ENCODE results near the gene WDR89.
"Not testable (repeated sequence)": the region's sequence is repeated elsewhere in the genome, so short reads cannot be mapped to it uniquely, and the experiment has no call there.

The WDR89 gene

GRCh38 chr14:63594455-63595372 lies 47.0 kb downstream of the WDR89 start:
- ATAC-seq: no peak

DNA sequence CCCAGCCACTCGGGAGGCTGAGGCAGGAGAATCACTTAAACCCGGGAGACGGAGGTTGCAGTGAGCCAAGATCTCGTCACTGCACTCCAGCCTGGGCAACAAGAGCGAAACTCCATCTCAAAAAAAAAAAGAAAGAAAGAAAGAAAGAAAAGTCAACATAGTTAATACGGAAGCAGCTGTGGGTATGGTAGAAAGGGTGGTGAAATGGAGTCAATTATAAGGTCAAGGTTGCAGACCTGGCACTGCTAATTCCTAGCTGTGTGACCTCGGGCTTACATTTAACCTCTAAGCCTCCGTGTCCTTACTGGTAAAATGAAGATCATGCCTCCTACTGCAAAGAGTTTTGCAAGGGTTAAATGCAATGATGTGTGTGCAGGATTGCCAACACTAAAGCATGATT lies 58.6 kb downstream of the WDR89 start:
- ATAC-seq: not testable (repeated sequence)

DNA sequence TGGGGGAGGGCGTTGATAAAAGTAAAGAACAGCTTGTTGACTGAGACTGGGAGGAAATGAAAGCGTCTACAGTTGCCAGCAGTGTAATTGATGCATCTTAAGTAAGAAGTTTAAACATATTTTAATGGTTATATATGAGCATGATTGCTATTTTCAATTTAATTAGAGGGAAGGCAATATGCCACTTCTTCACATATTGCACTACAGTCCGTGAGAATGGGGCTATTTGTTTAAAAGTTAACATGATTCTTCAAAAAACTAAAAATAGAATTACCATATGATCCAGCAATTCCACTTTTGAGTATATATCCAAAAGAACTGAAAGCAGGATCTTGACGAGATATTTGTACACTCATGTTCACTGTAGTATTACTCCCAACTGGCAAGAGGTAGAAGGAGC lies 60.2 kb downstream of the WDR89 start:
- no peak for ATAC-seq

DNA sequence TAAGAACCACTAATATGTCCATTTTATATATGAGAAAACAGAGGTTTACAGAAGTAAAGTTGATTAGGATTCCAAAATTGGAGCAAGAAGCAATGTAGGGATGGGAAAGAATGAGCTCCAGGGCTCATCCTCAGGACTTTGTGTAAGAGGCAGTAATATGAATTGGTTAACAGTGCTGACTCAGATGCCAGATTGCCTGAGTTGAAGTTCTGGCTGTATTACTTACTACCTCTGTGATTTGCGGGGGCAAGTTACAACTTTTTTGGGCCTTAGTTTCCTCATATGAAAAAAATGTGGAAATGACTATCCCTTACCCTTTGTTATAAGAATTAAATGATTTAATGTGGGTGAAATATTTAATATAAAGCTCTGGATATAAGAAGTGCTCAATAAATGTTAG lies 63.4 kb downstream of the WDR89 start:
- ATAC-seq: no peak

DNA sequence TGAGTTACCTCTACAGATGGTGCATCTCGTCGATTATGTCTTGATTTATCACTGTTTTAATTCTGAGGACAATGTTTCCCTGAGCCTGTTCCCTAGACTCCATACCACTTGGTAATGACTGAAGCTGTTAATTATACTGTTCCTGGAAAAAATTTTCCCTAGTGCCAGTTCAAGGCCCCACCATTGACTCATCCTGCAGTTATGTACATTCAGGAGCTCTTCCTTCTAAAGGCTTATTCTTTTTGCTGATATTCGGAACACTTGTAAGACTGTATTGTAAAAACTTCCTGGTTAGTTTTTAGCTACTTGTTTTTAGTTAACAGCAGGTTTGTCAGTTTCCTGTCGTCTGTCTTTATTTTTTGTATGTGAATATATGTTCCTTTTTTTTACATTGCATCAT lies 68.1 kb downstream of the WDR89 start:
- ATAC-seq: no peak

DNA sequence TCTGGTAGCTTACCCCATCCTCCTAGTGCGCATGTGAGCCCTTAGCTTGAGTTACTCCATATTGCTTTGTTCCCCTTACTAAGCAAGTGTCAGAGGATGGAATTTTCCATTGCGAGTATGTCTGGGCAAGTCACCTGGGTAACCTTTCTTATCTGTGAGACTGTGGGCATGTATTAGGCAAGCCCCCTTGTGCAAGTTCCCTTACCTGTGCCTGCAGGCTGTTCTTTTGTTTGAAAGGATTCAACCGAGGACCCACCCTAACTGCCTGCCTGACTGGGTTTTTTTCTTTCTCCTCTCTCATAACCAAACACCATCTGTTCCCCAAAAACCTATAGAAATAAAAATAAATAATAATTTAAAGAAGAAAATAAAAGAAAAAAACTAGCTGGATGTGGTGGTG lies 76.2 kb downstream of the WDR89 start:
- no peak for ATAC-seq

DNA sequence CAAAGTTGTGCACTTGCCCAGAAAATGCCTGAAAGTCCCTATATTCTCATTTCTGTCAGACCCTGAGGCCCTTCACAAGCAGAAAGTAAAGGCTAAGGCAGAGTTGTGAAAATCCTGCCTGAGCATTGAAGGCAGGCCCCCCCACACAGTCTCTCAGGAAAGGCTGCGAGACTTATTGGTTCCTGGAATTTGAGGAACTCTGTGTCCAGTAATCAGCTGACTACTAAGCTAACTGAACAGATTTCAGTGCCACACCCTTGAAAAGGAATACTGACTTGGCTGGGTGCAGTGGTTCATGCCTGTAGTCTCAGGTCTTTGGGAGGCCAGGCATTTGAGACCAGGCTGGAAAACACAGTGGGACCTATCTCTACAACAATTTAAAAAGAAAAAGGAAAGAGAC lies 77.4 kb downstream of the WDR89 start:
- no peak for ATAC-seq

DNA sequence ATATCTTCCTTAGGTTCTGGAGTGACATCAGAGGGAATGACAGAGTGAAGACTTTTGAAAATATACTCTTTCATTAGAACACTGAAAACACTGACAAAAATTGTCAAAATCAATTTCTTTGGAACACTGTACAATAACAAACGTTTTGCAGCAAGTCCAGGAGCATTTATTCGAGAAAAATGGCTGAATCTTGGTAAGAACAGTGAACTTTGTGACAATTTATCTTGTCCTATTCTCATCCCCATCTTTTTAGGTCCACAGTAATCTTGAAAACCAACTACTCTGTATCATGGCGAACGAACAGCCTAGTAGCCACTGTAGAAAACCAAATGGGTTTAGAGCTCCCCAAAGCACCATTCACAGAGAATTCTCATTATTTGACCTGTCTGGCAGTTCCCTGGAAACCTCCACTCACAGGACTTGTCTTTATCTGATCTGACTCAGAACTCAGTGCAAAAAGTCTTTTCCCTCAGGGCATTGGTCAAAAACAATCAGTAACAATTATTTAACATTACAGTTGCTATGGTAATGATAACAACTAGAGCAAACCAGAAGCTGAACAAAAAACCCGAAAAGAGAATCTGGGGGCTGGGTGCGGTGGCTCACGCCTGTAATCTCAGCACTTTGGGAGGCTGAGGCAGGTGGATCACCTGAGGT lies 78.2 kb downstream of the WDR89 start:
- ATAC-seq: no peak

GRCh38 chr14:63562405-63562804 lies 79.3 kb downstream of the WDR89 start:
- ATAC-seq: no peak

- peak in 1 of 2 donors; percentile 27 for ATAC-seq
Measured at GRCh38 chr14:63555572-63555971, 86.1 kb downstream of the WDR89 start.

GRCh38 chr14:63551332-63551731 lies 90.3 kb downstream of the WDR89 start:
- ATAC-seq: no peak

DNA sequence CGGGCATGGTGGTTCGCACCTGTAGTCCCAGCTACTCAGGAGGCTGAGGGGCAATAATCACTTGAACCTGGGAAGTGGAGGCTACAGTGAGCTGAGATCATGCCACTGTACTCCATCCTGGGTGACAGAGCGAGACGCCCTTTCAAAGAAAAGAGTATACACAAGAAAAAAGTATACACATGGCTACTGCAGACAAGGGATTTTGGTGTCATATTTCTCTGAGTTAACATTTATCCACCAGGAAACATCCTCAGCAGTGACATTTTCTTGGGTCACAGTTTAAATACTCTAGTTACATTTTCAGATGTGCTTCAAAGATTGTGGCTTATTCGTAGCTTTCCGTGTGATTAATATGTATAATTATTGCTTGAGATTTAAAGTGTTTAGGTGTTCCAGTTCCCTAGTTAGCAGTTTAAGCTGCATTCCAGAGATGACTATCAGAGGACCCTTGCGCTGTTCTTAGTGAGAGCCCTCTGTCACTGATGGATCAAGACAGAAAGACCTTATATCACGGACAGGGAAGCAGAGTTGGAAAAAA lies 93.8 kb downstream of the WDR89 start:
- ATAC-seq: no peak

Data from activated CD4-positive, CD25-positive, alpha-beta regulatory T cell treated with anti-CD3 and anti-CD28 coated beads, Interleukin-2, amount 50 U/mL, for 24 hours (primary cell).